Measurements from ENCODE around the gene PITPNC1.
A peak's percentile ranks its signal among the peaks of the same experiment; 100 is the strongest.
"Not testable (repeated sequence)": the region's sequence is repeated elsewhere in the genome, so short reads cannot be mapped to it uniquely, and the experiment has no call there.

Gene PITPNC1

GRCh38 chr17:67376737-67377487 is at the start of gene PITPNC1:
PITPNC1 (plus strand) TSS chr17:67377281.
- peak within 1 kb of the TSS; percentile 86 for H3K4me3 ChIP-seq (ENCODE audit: low read depth, low read length)

GRCh38 chr17:67328026-67328425 is 49.1 kb upstream of the PITPNC1 start:
- no peak for TF ChIP-seq CTCF (IDR thresholded peaks at IDR 0.05; ENCODE audit: low read depth, low read length)
- no peak overlapping the region for H3K4me3 ChIP-seq (ENCODE audit: low read depth, low read length)

More at GRCh38 chr17:67376737-67377487, at the start of gene PITPNC1:
- no peak for TF ChIP-seq CTCF (IDR thresholded peaks at IDR 0.05; ENCODE audit: low read depth, low read length)

GRCh38 chr17:67331381-67332161 is 45.5 kb upstream of the PITPNC1 start:
- H3K4me3 ChIP-seq (ENCODE audit: low read depth, low read length), result not testable (repeated sequence)

- not testable (repeated sequence) for H3K4me3 ChIP-seq (ENCODE audit: low read depth, low read length)
Observed at GRCh38 chr17:67332162-67332508, 44.9 kb upstream of the PITPNC1 start.

GRCh38 chr17:67335245-67335835 is 41.7 kb upstream of the PITPNC1 start:
- no peak for TF ChIP-seq CTCF (IDR thresholded peaks at IDR 0.05; ENCODE audit: low read depth, low read length)
- no peak overlapping the region for H3K4me3 ChIP-seq (ENCODE audit: low read depth, low read length)

- TF ChIP-seq CTCF (IDR thresholded peaks at IDR 0.05; ENCODE audit: low read depth, low read length), result no peak
- no peak overlapping the region for H3K4me3 ChIP-seq (ENCODE audit: low read depth, low read length)
Observed at GRCh38 chr17:67336859-67337258, 40.2 kb upstream of the PITPNC1 start.

GRCh38 chr17:67338353-67338752 is 38.7 kb upstream of the PITPNC1 start:
- H3K4me3 ChIP-seq (ENCODE audit: low read depth, low read length), result not testable (repeated sequence)

- no peak for TF ChIP-seq CTCF (IDR thresholded peaks at IDR 0.05; ENCODE audit: low read depth, low read length)
- no peak overlapping the region for H3K4me3 ChIP-seq (ENCODE audit: low read depth, low read length)
Observed at GRCh38 chr17:67343237-67343636, 33.8 kb upstream of the PITPNC1 start.

All from WI38 (cell line).